Mammary epithelial cell (primary cell): ENCODE results near the gene ATAD1.

Experiments used
- EZH2 ChIP-seq: IDR thresholded peaks from 2 replicates; pipeline ENCODE4 v1.6.1; 2012; ENCODE audit warnings: low read length, inconsistent platforms, borderline replicate concordance
- TF ChIP-seq, protein P1 (sequence below), 2 donors: IDR thresholded peaks in 1 of 2; conservative IDR thresholded peaks in 1 of 2; 2 replicates each; pipeline ENCODE4 v1.5.1; 2011 to 2012; ENCODE audit warnings: inconsistent platforms in 2 of 2, low read length in 2 of 2, mild to moderate bottlenecking in 2 of 2, control low read depth in 1 of 2, low read depth in 1 of 2; ENCODE audit not compliant: insufficient read depth in 1 of 2; ENCODE audit errors: extremely low read depth in 1 of 2

DNA sequence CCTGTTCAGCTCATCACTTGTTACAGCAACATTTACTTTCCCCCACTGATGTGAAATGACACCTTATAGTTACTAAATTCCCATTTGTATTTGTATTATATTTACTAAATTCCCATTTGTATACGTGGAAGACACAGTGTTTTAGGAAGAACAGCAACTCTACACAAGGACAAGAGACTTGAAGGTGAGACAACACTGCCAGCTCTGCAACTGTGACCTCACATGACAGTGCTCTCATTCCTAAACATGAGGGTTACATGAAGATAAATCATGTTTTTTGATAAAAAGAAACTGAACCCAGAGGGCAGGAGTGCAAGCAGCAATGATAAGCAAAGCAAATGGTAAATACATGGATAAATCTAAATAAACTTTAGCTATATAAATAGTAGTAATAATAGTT is 60.3 kb downstream of the ATAD1 start:
- TF ChIP-seq, protein P1, sequence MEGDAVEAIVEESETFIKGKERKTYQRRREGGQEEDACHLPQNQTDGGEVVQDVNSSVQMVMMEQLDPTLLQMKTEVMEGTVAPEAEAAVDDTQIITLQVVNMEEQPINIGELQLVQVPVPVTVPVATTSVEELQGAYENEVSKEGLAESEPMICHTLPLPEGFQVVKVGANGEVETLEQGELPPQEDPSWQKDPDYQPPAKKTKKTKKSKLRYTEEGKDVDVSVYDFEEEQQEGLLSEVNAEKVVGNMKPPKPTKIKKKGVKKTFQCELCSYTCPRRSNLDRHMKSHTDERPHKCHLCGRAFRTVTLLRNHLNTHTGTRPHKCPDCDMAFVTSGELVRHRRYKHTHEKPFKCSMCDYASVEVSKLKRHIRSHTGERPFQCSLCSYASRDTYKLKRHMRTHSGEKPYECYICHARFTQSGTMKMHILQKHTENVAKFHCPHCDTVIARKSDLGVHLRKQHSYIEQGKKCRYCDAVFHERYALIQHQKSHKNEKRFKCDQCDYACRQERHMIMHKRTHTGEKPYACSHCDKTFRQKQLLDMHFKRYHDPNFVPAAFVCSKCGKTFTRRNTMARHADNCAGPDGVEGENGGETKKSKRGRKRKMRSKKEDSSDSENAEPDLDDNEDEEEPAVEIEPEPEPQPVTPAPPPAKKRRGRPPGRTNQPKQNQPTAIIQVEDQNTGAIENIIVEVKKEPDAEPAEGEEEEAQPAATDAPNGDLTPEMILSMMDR (conservative IDR thresholded peaks at IDR 0.05 in 1 of 2, IDR thresholded peaks at IDR 0.05 in 1 of 2; ENCODE audit: extremely low read depth in 1 of 2, insufficient read depth in 1 of 2, low read depth in 1 of 2, low read length in 2 of 2) = no peak
- no peak for TF ChIP-seq EZH2
